ENCODE results near the gene PLXNA4.
"Not testable (repeated sequence)": the region's sequence is repeated elsewhere in the genome, so short reads cannot be mapped to it uniquely, and the experiment has no call there.

PLXNA4 gene

GRCh38 chr7:132183781-132184380, 392.4 kb downstream of the PLXNA4 start:
- DNase-seq = no peak

GRCh38 chr7:132182992-132183391, 393.3 kb downstream of the PLXNA4 start:
- DNase-seq = no peak

GRCh38 chr7:132181946-132182685, 394.2 kb downstream of the PLXNA4 start:
- no peak for DNase-seq

DNA sequence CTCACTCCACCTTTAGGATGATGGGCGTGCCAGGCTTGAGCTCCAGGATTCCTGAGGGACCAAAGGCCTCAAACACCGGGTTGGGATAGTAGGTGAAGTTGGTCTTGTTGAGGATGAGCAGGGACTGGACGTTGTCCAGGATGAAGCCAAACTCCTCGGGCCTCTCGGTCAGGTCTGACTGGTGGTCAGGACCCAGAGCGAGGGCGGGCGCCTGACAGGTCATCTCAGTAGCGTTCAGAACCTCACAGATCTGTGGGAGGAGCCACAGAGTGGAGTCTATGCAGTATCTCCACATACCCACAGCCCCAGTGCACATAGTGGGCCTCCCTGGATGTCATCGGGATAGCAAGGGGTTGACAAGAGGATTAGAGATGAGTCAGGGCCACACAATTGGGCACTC, 394.9 kb downstream of the PLXNA4 start:
- no peak for DNase-seq

DNA sequence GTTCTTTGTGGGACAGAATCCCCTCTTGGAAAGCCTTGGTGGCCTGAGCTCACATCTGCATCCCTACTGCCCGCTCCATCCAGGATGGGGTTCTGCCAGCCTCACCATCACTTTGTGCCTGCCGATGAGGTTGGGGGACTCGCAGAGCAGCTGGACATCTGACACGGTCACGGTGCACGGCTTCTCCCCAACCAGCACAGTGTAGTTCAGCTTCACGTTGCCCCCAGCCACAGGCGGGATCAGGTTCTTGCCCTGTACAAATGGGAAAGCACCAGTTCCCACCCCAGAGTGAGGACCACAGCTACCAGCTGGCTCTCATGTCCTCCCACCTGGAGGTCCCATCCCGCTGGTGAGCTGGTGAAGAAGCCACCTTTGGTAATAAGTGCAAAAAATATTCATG, 395.8 kb downstream of the PLXNA4 start:
- DNase-seq = no peak

DNA sequence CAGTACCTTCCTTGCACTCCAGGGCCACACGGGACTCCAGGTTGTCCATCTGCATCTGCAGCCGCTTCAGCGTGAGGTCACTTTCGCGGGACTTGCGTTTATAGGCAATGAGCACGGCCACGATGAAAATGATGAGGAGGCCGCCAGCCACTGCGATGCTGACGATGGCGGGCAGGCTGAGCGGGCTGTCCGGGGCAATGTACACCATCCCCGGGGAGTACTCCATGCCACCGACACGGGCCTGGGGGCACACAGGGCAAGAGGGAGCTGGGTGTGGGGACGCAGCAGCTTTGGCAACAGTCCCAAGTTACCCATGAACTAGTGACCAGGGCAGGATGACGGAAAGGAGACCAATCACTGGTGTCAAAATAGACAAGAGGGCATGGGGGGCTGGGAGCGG, 396.6 kb downstream of the PLXNA4 start:
- DNase-seq = no peak

DNA sequence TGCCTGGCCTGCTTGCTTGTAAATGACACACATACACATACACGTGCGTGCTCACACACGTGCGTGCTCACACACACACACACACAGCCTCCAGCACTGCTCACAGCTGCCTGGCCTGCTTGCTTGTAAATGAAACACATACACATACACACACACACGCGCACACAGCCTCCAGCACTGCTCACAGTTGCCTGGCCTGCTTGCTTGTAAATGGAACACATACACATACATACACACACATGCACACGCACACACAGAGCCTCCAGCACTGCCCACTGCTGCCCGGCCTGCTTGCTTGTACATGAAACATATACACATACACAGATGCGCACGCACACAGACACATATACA, 397.2 kb downstream of the PLXNA4 start:
- no peak for DNase-seq

GRCh38 chr7:132178402-132179079, 397.7 kb downstream of the PLXNA4 start:
- DNase-seq = not testable (repeated sequence)

GRCh38 chr7:132177708-132178401, 398.4 kb downstream of the PLXNA4 start:
- DNase-seq = no peak

GRCh38 chr7:132176719-132177118, 399.6 kb downstream of the PLXNA4 start:
- DNase-seq = no peak

DNA sequence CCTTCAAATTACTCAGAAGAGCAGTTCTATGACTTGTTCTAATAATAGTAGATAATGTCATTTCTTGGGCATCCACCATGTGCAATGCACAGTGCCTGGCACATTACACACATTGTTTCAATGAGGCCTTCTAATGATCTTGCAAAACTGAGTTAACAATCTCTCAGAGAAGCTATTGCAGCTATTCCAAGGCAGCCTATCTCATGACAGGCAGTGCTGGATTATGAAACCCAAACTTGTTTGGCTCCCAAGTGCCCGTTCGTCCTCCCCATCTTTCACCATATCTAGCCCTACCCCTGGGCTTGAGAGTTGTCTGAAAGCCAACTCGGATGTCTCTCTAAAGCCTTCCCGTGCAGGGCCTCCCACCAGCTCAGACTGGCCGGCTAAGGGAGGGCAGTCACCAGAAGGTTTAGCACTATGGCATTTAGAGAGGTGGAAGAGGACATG, 405.1 kb downstream of the PLXNA4 start:
- no peak for DNase-seq

DNA sequence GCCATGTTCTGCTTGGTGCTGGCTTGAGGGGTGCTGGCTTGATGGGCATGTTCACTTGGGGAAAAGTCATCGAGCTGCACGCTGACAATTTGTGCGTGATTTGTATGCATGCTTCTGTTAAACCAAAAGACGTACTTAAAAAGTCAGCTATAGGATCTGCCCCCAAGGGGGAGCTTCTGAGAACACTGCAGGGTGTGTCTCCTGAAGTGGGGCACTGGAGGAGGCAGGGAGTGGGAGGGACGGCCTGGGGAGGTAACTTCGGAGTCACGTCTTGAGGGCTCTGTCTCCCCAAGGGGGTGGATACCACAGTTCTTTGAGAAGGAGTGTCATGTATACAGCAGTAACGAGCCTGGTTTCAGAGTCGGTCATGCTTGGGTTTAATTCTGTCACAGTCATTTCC, 406.5 kb downstream of the PLXNA4 start:
- no peak for DNase-seq

DNA sequence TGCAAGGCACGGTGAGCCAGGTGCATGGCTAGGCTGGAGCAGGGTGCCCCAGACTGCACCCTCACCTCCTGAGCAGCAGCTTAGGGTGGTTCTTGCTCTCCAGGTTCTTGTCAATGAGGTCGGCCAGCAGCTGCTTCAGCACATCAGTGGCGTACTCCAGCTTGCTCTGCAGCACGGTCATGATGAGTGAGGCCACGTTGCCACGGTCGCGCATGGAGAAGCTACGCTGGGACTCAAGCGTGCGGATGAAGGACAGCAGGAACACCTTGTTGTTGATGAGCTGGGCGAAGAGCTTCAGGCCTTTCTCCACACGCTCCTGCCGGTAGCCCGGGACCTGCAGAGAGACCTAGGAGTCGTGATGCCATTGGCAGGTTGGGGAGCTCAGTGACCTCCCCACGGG, 408.0 kb downstream of the PLXNA4 start:
- no peak for DNase-seq

GRCh38 chr7:132165695-132166094, 410.6 kb downstream of the PLXNA4 start:
- not testable (repeated sequence) for DNase-seq

DNA sequence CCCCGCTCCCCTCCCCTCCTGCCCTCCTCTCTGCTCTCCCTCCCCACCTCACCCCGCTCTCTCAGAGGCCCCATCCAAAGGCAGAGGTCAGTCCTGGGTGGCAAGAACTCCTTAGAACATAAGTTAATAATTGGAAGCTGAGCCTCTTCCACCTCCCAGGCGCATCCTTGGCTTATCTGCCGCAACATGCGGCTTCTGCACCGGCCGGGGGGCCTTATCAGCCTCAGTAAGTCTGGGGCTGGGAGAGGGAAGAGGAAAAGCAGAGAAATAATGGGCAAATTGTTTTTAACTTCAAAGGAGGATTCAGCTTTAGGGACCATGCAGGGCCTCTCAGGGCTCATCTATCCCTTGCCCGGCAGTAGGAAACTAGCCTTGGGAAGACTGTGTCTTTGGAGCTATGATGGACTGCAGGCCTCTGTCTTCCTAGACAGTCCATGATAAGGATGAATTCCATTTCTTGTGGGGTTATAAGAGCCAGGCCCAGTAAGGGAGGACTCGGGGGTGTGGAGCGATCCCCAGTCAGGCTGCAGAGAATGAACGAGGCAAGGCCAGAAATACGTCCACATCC, 411.6 kb downstream of the PLXNA4 start:
- DNase-seq = no peak

GRCh38 chr7:132162556-132163144, 413.6 kb downstream of the PLXNA4 start:
- DNase-seq = no peak

DNA sequence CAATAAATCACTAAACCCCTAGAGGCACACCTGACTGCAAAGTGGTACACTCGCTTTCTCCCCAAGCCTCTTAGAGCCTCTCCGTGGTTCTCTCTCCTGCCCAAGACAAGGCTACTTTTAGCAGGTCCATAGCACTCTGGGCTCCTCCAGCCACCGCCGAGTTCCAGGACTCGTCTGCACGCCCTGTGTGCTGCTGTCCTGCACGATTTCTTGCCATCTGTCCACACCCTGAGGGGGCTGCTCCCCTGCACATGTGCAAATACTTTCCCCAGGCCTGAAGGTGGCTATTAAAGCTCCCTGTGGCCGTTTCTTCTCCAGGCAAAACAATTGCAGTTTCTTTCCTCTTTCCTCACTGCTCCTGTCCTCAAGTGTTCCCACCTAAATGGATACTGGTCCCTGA, 414.3 kb downstream of the PLXNA4 start:
- no peak for DNase-seq

GRCh38 chr7:132161533-132161915, 414.7 kb downstream of the PLXNA4 start:
- DNase-seq = no peak

- no peak for DNase-seq
Measured at GRCh38 chr7:132160611-132161532, 415.4 kb downstream of the PLXNA4 start.

DNA sequence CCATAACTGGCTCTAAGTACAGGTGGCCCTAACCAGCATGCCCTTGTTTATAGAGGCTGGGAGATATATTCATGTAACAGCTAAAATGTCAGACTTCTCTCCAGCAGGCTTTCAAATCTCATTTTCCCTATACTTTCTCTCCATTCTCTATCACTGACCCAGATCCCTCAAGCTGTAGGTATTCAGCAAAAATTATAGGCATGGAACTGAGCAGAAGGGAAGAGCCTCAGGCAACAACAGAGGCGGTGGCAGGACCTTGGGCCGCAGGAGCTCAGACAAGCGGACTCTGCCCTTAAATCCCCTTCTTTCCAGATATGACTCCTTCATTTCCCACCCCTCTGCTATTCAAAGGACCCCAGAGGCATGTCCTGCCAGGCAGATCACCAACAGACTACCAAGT, 417.4 kb downstream of the PLXNA4 start:
- DNase-seq = no peak

GRCh38 chr7:132158166-132158565, 418.1 kb downstream of the PLXNA4 start:
- DNase-seq = no peak

- DNase-seq = no peak
Measured at GRCh38 chr7:132155715-132156114, 420.6 kb downstream of the PLXNA4 start.
